Measurements from ENCODE around the gene OR2B2.
"Not testable (repeated sequence)": the region's sequence is repeated elsewhere in the genome, so short reads cannot be mapped to it uniquely, and the experiment has no call there.

OR2B2 gene

DNA sequence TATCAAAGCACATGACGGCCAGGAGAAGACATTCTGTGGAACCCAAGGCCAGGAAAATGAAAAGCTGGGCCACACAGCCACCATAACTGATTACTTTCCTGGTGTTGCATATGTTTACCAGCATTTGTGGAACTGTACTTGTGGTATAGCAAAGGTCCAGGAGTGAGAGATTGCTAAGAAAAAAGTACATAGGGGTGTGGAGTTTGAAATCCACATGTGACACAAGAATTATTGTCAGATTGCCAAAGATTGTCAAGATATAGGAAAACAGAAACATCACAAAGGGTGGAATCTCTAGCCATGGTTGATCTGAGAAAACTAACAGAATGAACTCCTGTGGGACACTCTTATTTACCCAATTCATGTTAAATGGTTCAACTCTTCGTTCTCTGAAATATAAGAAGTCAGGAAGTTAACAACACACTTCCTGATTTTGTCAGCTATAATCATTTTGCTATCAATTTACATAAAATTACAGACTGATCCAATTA, at the start of gene OR2B2:
Gene OR2B2, minus strand, starts transcription at position 441 of the 491 bp plus-strand sequence. Its CDS starts 77 bp downstream, at position 364.
- H3K4me1 ChIP-seq, result peaks cover 3% of the 10 kb centered on the region
- no peak within 1 kb of the TSS for H3K4me3 ChIP-seq
- no peak for DNase-seq (ENCODE audit: low spot score in 2 of 2)
- H3K9me3 ChIP-seq, result no peaks in the 10 kb centered on the region
- H3K36me3 ChIP-seq (replicated peaks), result no peaks in the 10 kb centered on the region
- H3K27me3 ChIP-seq (ENCODE audit: low read depth), result no peaks in the 10 kb centered on the region
- in situ Hi-C loops (cut with MboI; ENCODE audit: low sequenced_read_pairs), result no loop called here

DNA sequence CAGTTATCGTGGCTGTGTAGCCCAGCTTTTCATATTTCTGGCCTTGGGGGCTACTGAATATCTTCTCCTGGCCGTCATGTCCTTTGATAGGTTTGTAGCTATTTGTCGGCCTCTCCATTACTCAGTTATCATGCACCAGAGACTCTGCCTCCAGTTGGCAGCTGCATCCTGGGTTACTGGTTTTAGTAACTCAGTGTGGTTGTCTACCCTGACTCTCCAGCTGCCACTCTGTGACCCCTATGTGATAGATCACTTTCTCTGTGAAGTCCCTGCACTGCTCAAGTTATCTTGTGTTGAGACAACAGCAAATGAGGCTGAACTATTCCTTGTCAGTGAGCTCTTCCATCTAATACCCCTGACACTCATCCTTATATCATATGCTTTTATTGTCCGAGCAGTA, 45.3 kb upstream of the OR2B2 start:
- no peak overlapping the region for H3K4me3 ChIP-seq
- no peaks in the 10 kb centered on the region for H3K4me1 ChIP-seq
- H3K27me3 ChIP-seq (ENCODE audit: low read depth), result peaks cover 10% of the 10 kb centered on the region; the same call in 1 of the 2 replicates
- no peaks in the 10 kb centered on the region for H3K36me3 ChIP-seq (replicated peaks)
- in situ Hi-C loops (cut with MboI; ENCODE audit: low sequenced_read_pairs), result no loop called here
- no peak for DNase-seq (ENCODE audit: low spot score in 2 of 2)
- no peaks in the 10 kb centered on the region for H3K9me3 ChIP-seq

DNA sequence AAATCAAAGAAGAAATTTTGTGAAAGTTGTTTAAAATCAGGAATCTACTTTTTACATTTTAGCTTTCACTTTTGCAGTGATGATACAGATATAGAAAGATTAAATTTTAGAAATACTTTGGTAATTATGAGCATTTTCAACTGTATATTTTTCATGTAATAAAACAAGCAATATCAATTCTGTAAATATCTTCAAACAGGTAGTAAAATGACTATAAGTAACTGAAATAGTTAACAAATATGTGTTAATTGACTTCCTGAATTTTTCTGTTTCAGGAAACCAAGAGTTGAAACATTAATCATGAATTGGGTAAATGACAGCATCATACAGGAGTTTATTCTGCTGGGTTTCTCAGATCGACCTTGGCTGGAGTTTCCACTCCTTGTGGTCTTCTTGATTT, 44.7 kb upstream of the OR2B2 start, which contains the start of gene OR2B6:
Gene OR2B6, plus strand, starts transcription at position 301 of the 400 bp plus-strand sequence. Its CDS starts 0 bp downstream, at position 301.
- no peaks in the 10 kb centered on the region for H3K9me3 ChIP-seq
- no peaks in the 10 kb centered on the region for H3K4me1 ChIP-seq
- H3K36me3 ChIP-seq (replicated peaks), result no peaks in the 10 kb centered on the region
- DNase-seq (ENCODE audit: low spot score in 2 of 2), result no peak
- in situ Hi-C loops (cut with MboI; ENCODE audit: low sequenced_read_pairs), result no loop called here
- peaks cover 10% of the 10 kb centered on the region; the same call in 1 of the 2 replicates for H3K27me3 ChIP-seq (ENCODE audit: low read depth)
- no peak within 1 kb of the TSS for H3K4me3 ChIP-seq

DNA sequence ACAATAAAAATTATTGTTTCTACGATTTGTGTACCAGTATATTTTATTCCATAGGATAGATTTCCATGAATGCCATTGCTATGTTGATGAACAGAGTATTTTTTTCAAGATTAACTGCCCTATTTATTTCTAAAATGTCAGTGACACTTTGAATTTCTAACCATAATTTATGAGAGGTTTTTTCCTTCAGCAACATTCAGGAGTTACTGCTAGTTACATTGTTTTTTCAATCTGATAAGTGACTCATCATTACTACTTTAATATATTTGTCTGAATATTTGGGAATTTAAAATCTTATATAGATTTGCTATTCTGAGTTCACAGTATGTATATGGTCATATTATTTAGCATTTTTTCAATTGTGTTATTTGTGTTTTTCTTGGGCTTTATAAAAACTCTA, 38.8 kb upstream of the OR2B2 start:
- no peaks in the 10 kb centered on the region for H3K36me3 ChIP-seq (replicated peaks)
- in situ Hi-C loops (cut with MboI; ENCODE audit: low sequenced_read_pairs), result no loop called here
- H3K4me3 ChIP-seq, result no peak overlapping the region
- H3K4me1 ChIP-seq, result no peaks in the 10 kb centered on the region
- H3K9me3 ChIP-seq, result no peaks in the 10 kb centered on the region
- DNase-seq (ENCODE audit: low spot score in 2 of 2), result no peak
- H3K27me3 ChIP-seq (ENCODE audit: low read depth), result 0 out of 2 replicates have a peak, but pooled peaks cover 3% of the 10 kb centered on the region

DNA sequence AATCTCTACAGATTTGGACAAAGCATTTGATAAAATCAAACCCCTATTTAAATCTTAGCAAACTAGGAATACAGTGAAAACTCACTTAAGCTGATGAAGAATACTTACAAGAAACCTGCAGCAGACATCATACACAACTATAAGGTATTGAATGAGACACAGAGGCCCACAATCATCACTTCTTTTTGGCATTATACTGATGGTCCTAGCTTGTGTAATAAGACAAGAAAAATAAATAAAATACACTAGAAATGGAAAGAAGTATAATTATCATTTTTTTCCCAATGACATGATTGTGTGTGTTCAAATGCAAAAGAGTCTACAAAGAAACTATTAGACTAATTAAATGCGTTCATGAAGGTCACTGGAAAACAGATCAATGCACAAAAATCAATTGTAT, 36.0 kb upstream of the OR2B2 start:
- H3K27me3 ChIP-seq (ENCODE audit: low read depth), result 0 out of 2 replicates have a peak, but pooled peaks cover 3% of the 10 kb centered on the region
- in situ Hi-C loops (cut with MboI; ENCODE audit: low sequenced_read_pairs), result no loop called here
- H3K36me3 ChIP-seq (replicated peaks), result no peaks in the 10 kb centered on the region
- no peaks in the 10 kb centered on the region for H3K9me3 ChIP-seq
- H3K4me3 ChIP-seq, result no peak overlapping the region
- DNase-seq (ENCODE audit: low spot score in 2 of 2), result no peak
- no peaks in the 10 kb centered on the region for H3K4me1 ChIP-seq

DNA sequence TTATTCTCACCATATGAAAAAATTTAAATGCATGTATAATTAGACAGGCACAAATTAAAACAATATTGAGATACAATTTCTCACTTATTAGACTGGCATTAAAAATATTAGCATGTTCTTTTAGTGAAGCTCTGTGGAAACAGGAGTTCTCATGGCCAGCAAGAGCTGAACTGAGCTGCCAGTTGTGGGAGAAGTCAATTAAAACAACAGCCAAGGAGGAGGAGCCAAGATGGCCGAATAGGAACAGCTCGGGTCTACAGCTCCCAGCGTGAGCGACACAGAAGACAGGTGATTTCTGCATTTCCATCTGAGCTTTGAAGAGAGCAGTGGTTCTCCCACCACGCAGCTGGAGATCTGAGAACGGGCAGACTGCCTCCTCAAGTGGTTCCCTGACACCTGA, 30.9 kb upstream of the OR2B2 start:
- H3K27me3 ChIP-seq (ENCODE audit: low read depth); H3K4me1 ChIP-seq; H3K36me3 ChIP-seq (replicated peaks); H3K4me3 ChIP-seq; in situ Hi-C loops (cut with MboI; ENCODE audit: low sequenced_read_pairs); H3K9me3 ChIP-seq; DNase-seq (ENCODE audit: low spot score in 2 of 2): not testable (repeated sequence)

DNA sequence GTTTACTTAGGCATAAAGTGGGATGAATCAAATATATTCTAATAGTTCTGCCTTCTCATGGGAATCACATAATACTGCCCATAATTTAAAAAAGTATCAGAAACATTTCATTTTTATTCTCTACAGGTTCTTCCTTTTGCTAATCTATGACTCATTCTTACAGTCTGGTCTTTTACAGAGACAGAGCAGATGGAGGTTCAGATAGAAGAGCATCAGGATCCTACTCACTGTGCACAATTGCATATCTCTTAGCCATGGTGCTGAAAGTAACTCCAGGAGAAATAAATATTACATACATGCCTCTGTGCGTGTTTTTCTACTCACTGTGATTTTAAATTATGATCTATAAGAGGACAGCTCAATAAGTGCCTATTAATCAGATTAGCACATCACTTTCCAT, 28.6 kb upstream of the OR2B2 start:
- DNase-seq (ENCODE audit: low spot score in 2 of 2), result no peak
- Histone ChIP-seq H3K9me3 (no peaks in the 10 kb centered on the region), H3K36me3 (replicated peaks) (no peaks in the 10 kb centered on the region), H3K4me1 (no peaks in the 10 kb centered on the region), H3K4me3 (no peak overlapping the region), H3K27me3 (ENCODE audit: low read depth) (no peaks in the 10 kb centered on the region)
- in situ Hi-C loops (cut with MboI; ENCODE audit: low sequenced_read_pairs), result no loop called here

DNA sequence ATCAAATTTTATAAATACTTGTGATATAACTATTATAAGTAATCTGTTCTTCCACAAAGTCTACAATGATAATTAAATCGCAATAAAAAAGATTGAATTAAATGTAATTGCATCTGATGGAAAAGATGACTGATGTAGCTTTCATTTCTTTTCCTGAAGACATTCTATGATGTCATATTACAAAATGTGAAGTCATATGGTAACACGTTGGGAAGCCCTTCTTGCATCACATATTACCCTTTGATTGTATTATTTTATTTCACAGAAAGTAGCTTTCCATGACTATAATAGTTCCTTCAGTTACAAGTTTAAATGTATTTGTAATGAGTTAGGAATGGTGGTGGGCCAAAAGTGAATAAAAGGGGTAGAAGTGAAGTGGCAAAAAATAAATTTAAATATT, 19.0 kb upstream of the OR2B2 start:
- in situ Hi-C loops (cut with MboI; ENCODE audit: low sequenced_read_pairs), result no loop called here
- Histone ChIP-seq H3K36me3 (replicated peaks) (no peaks in the 10 kb centered on the region), H3K4me1 (no peaks in the 10 kb centered on the region), H3K27me3 (ENCODE audit: low read depth) (no peaks in the 10 kb centered on the region), H3K9me3 (no peaks in the 10 kb centered on the region), H3K4me3 (no peak overlapping the region)
- no peak for DNase-seq (ENCODE audit: low spot score in 2 of 2)

DNA sequence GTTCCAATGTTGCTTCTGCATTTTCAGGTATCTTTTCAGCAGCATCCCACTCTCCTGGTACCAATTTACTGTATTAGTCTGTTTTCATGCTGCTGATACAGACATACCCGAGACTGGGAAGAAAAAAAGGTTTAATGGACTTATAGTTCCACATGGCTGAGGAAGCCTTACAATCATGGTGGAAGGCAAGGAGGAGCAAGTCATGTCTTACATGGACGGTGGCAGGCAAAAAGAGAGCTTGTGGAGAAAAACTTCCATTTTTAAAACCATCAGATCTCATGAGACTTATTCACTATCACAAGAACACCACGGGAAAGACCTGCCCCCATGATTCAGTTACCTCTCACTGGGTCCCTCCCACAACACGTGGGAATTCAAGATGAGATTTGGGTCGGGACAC, 17.7 kb upstream of the OR2B2 start:
- H3K4me1 ChIP-seq; H3K36me3 ChIP-seq (replicated peaks); H3K27me3 ChIP-seq (ENCODE audit: low read depth); in situ Hi-C loops (cut with MboI; ENCODE audit: low sequenced_read_pairs); DNase-seq (ENCODE audit: low spot score in 2 of 2); H3K4me3 ChIP-seq; H3K9me3 ChIP-seq: not testable (repeated sequence)

DNA sequence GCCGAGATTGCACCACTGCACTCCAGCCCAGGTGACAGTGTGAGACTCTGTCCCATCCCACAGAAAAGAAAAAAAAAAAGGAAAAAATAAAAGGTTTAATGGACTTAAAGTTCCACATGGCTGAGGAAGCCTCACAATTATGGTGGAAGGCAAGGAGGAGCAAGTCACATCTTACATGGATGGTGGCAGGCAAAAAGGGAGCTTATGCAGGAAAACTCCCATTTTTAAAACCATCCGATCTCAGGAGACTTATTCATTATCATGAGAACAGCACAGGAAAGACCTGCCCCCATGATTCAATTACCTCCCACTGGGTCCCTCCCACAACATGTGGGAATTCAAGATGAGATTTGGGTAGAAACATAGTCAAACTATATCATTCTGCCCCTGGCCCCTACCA, 15.8 kb upstream of the OR2B2 start:
- H3K27me3 ChIP-seq (ENCODE audit: low read depth); H3K36me3 ChIP-seq (replicated peaks); H3K4me1 ChIP-seq; H3K4me3 ChIP-seq; DNase-seq (ENCODE audit: low spot score in 2 of 2); H3K9me3 ChIP-seq; in situ Hi-C loops (cut with MboI; ENCODE audit: low sequenced_read_pairs): not testable (repeated sequence)

DNA sequence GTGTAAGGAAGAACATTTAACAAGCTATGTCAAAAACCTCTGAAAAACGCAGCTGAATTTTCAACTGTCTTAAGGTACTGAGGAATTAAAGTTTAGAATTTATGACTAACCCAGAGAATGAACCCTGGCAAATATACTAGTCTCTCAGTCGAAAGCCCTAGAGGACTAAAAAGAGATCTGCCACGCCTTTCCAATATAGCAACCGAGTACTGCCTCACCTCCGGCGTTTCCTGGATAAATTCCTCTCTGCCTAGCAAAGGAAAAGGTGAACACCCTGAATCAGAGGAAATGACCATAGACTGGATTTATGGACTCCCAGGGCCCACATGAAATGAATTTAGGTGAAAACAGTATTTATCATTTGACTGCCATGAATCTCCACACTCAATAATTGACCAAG, 12.0 kb upstream of the OR2B2 start:
- no peaks in the 10 kb centered on the region for H3K9me3 ChIP-seq
- no peak for DNase-seq (ENCODE audit: low spot score in 2 of 2)
- no peaks in the 10 kb centered on the region for H3K36me3 ChIP-seq (replicated peaks)
- H3K27me3 ChIP-seq (ENCODE audit: low read depth), result no peaks in the 10 kb centered on the region; the same call in 1 of the 2 replicates
- H3K4me1 ChIP-seq, result no peaks in the 10 kb centered on the region
- in situ Hi-C loops (cut with MboI; ENCODE audit: low sequenced_read_pairs), result no loop called here
- H3K4me3 ChIP-seq, result no peak overlapping the region

DNA sequence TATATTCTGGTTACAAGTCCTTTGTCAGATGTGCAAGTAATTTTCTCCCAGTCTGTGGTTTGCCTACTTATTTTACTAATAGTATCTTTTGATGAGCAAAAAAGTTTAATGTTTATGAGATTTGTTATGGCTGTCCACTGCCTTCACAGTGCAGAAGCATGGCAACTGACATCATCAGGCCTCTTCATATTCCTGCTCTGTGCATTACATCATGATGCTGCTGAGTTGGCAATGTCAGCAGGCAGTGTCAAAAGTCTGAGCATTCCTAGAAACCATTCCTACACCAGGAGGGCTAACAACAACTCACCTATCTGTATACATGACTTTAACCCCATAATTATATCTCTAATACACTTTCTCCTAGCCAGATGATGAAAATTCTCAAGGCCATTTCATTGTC, 10.8 kb upstream of the OR2B2 start:
- no peaks in the 10 kb centered on the region for H3K9me3 ChIP-seq
- H3K4me3 ChIP-seq, result no peak overlapping the region
- in situ Hi-C loops (cut with MboI; ENCODE audit: low sequenced_read_pairs), result no loop called here

DNA sequence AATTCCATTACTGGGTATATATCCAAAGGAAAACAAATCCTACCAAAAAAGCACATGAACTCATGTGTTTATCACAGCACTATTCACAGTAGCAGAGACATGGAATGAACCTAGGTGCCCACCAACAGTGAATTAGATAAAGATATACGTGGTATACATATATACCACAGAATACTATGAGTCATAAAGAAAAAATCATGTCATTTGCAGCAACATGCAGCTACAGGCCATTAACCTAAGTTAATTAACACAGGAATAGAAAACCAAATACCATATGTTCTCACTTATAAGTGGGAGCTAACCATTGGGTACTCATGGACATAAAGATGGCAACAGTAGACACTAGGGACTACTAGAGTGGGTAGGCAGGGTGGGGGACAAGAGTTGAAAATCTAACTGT, 4.2 kb downstream of the OR2B2 start:
- Histone ChIP-seq H3K9me3 (no peaks in the 10 kb centered on the region), H3K27me3 (ENCODE audit: low read depth) (no peaks in the 10 kb centered on the region), H3K36me3 (replicated peaks) (no peaks in the 10 kb centered on the region), H3K4me1 (peaks cover 5% of the 10 kb centered on the region), H3K4me3 (no peak overlapping the region)
- in situ Hi-C loops (cut with MboI; ENCODE audit: low sequenced_read_pairs), result no loop called here
- DNase-seq (ENCODE audit: low spot score in 2 of 2), result no peak

More for the DNA sequence above, 10.8 kb upstream of the OR2B2 start:
- Histone ChIP-seq H3K36me3 (replicated peaks) (no peaks in the 10 kb centered on the region), H3K4me1 (no peaks in the 10 kb centered on the region), H3K27me3 (ENCODE audit: low read depth) (no peaks in the 10 kb centered on the region; the same call in 1 of the 2 replicates)
- no peak for DNase-seq (ENCODE audit: low spot score in 2 of 2)

DNA sequence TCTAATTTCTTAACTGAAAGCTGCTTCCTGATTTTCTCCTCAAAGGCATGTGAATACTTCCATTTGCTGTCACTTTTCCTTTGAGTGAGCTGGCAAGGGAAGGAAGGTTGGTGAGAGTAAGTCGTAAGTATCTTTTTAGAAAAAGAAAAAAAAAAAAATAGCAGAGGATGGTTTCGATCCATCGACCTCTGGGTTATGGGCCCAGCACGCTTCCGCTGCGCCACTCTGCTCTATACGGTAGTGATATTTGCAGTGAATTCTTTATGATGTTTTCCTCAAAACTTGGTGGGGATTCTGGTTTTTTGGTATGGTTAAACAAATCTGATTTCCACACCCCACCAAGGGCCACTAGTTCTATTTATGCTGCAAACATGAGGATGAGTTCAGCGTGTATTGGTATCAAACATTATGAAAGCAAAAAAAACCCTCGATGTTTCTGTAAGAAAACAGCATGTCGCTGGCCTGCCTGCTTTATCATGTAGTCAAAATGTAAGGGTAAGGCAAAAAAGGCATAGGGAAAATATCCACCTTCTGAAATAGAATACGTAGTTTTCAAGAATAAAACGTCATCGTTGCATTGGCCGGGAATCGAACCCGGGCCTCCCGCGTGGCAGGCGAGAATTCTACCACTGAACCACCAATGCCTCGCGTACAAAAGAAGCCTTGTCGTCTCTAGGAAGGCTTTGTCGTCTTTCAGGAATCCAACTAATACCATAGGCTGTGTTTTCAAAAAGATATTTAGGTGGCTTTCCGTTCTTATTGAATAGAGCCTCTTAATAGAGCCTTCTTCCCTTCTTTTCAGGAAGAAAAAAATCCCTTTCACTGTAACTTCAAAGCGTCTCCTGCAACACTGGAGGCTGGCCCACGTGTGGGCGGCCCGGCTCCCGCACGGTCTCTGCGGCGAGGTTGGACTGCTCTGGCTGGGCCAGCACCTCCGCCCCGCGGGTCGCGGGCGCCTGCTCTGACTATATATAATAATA, 9.6 kb downstream of the OR2B2 start:
- Histone ChIP-seq H3K27me3 (ENCODE audit: low read depth) (no peaks in the 10 kb centered on the region), H3K36me3 (replicated peaks) (no peaks in the 10 kb centered on the region), H3K9me3 (no peaks in the 10 kb centered on the region), H3K4me3 (peak overlapping the region; percentile 53), H3K4me1 (peaks cover 17% of the 10 kb centered on the region)
- peak; percentile 80 to 84 for DNase-seq (ENCODE audit: low spot score in 2 of 2)
- in situ Hi-C loops (cut with MboI; ENCODE audit: low sequenced_read_pairs), result no loop called here

Measured in HAP-1 (cell line).